Astrocyte (in vitro differentiated cells and primary cell): ENCODE data around the gene DPY30.

ENCODE experiments used
- EZH2 ChIP-seq: IDR thresholded peaks from 2 replicates; pipeline ENCODE4 v1.6.1; 2012; ENCODE audit warnings: mild to moderate bottlenecking, low read length, inconsistent platforms; ENCODE audit not compliant: insufficient read depth
- TF ChIP-seq, protein P1 (sequence below): IDR thresholded peaks from 2 replicates; pipeline ENCODE4 v1.5.1; 2011; ENCODE audit warnings: low read depth, mild to moderate bottlenecking, inconsistent platforms, low read length, moderate library complexity; ENCODE audit not compliant: insufficient read depth

DNA sequence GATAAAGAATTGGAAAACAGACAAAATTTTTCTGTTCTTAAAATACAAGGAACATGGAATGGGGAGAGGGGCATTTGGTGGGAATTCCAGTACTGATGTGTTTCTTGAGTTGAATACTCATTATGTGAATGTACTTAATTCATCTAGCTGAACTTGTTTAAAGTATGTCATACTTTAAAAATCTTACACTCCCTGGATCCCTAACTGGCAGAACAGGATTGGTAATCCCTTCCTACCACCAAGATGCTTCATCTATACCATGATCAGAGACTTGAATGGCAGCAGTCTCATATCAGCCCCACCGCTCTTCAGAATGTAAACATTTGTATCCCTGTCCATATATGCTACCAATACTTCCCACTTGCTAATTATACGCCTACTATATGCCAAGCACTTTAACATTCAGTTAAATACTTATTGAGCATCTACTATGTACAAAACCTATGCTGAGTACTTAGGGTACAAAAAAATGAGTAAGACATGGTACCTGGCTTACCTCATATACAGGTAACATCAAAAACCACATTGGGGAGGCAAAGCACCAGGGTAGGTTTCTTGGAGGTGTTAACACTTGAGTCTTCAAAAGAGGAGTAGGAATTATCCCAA, 34.1 kb downstream of the DPY30 start:
- TF ChIP-seq, protein P1, sequence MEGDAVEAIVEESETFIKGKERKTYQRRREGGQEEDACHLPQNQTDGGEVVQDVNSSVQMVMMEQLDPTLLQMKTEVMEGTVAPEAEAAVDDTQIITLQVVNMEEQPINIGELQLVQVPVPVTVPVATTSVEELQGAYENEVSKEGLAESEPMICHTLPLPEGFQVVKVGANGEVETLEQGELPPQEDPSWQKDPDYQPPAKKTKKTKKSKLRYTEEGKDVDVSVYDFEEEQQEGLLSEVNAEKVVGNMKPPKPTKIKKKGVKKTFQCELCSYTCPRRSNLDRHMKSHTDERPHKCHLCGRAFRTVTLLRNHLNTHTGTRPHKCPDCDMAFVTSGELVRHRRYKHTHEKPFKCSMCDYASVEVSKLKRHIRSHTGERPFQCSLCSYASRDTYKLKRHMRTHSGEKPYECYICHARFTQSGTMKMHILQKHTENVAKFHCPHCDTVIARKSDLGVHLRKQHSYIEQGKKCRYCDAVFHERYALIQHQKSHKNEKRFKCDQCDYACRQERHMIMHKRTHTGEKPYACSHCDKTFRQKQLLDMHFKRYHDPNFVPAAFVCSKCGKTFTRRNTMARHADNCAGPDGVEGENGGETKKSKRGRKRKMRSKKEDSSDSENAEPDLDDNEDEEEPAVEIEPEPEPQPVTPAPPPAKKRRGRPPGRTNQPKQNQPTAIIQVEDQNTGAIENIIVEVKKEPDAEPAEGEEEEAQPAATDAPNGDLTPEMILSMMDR, result no peak
- TF ChIP-seq EZH2, result no peak
